MM.1S (cell line): ENCODE data around the gene G2E3.
"Not testable (repeated sequence)": the region's sequence is repeated elsewhere in the genome, so short reads cannot be mapped to it uniquely, and the experiment has no call there.

Source experiments
- DNase-seq: peaks from one replicate; pipeline ENCODE4 v3.0.0-alpha.2; 2015
- H2AFZ ChIP-seq: fragments of 300-600 bp; sonication (generic); 2 replicates; pipeline ENCODE4 v1.6.0; 2016; ENCODE audit warnings: antibody characterized with exemption, low read length
- H3F3A ChIP-seq: fragments of 300-600 bp; sonication (generic); 2 replicates; pipeline ENCODE4 v1.6.1; 2016; ENCODE audit warnings: mild to moderate bottlenecking, antibody characterized with exemption, low read length, moderate library complexity, mixed read lengths; ENCODE audit not compliant: insufficient read depth
- H3K27ac ChIP-seq: fragments of 300-600 bp; sonication (generic); 2 replicates; pipeline ENCODE4 v1.5.1; 2016; ENCODE audit warnings: mild to moderate bottlenecking, low read length
- H3K27me3 ChIP-seq: fragments of 300-600 bp; sonication (generic); replicated peaks from 2 replicates; pipeline ENCODE4 v1.6.0; 2016; ENCODE audit warnings: low read length; ENCODE audit not compliant: insufficient read depth
- H3K36me3 ChIP-seq: fragments of 300-600 bp; sonication (generic); replicated peaks from 2 replicates; pipeline ENCODE4 v1.6.1; 2016; ENCODE audit warnings: mild to moderate bottlenecking, low read length, mixed read lengths; ENCODE audit not compliant: insufficient read depth
- H3K4me1 ChIP-seq: fragments of 300-600 bp; sonication (generic); 2 replicates; pipeline ENCODE4 v1.6.1; 2016; ENCODE audit warnings: low read length, mixed read lengths
- H3K4me2 ChIP-seq: fragments of 300-600 bp; sonication (generic); 2 replicates; pipeline ENCODE4 v1.6.0; 2016; ENCODE audit warnings: low read depth, low read length
- H3K4me3 ChIP-seq: fragments of 300-600 bp; sonication (generic); 2 replicates; pipeline ENCODE4 v1.5.1; 2016; ENCODE audit warnings: low read length, mixed read lengths
- H3K79me2 ChIP-seq: fragments of 300-600 bp; sonication (generic); 2 replicates; pipeline ENCODE4 v1.6.1; 2016; ENCODE audit warnings: mixed run types, low read length, mixed read lengths
- H3K9ac ChIP-seq: fragments of 300-600 bp; sonication (generic); 2 replicates; pipeline ENCODE4 v1.6.1; 2016; ENCODE audit warnings: low read length, mixed read lengths
- H3K9me2 ChIP-seq: fragments of 300-600 bp; sonication (generic); replicated peaks from 2 replicates; pipeline ENCODE4 v1.6.1; 2016; ENCODE audit warnings: mild to moderate bottlenecking, low read length, mixed read lengths; ENCODE audit not compliant: insufficient read depth
- H3K9me3 ChIP-seq: fragments of 300-600 bp; sonication (generic); replicated peaks from 2 replicates; pipeline ENCODE4 v1.6.1; 2016; ENCODE audit warnings: mild to moderate bottlenecking, low read length, mixed read lengths; ENCODE audit not compliant: insufficient read depth
- H4K20me1 ChIP-seq: fragments of 300-600 bp; sonication (generic); 2 replicates; pipeline ENCODE4 v1.6.1; 2016; ENCODE audit warnings: mild to moderate bottlenecking, low read length, moderate library complexity, mixed read lengths; ENCODE audit not compliant: insufficient read depth
- EZH2 ChIP-seq: fragments of 300-600 bp; sonication (generic); optimal IDR thresholded peaks from 2 replicates; pipeline ENCODE3; 2017; ENCODE audit warnings: low read depth, mild to moderate bottlenecking, antibody characterized with exemption, low read length, mixed read lengths
- EZH2phosphoT487 ChIP-seq: fragments of 300-600 bp; sonication (generic); IDR thresholded peaks from 2 replicates; pipeline ENCODE4 v1.6.1; 2018; ENCODE audit warnings: antibody characterized with exemption, low read length
- TF ChIP-seq, protein P1 (sequence below): fragments of 300-600 bp; sonication (generic); IDR thresholded peaks from 2 replicates; pipeline ENCODE4 v1.5.1; 2016; ENCODE audit warnings: antibody characterized with exemption, low read length, mixed read lengths

Gene G2E3

GRCh38 chr14:30541318-30541717 lies 17.6 kb upstream of the G2E3 start:
- no peaks in the 10 kb centered on the region for H3K9me2 ChIP-seq

DNA sequence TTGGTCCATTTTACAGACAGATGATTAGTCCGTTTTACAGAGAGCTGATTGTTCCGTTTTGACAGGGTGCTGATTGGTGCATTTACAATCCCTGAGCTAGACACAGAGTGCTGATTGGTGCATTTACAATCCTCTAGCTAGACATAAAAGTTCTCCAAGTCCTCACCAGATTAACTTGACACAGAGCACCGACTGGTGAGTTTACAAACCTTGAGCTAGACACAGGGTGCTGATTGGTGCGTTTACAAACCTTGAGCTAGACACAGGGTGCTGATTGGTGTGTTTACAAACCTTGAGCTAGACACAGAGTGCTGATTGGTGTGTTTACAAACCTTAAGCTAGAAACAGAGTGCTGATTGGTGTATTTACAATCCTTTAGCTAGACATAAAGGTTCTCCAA lies 12.2 kb upstream of the G2E3 start:
- H3K9me2 ChIP-seq, H3K79me2 ChIP-seq, DNase-seq, H3K4me1 ChIP-seq, H2AFZ ChIP-seq, H3K9ac ChIP-seq, H3K4me2 ChIP-seq, H3K27me3 ChIP-seq, H4K20me1 ChIP-seq, H3K9me3 ChIP-seq, H3F3A ChIP-seq, H3K27ac ChIP-seq, H3K36me3 ChIP-seq, H3K4me3 ChIP-seq: not testable (repeated sequence)

More at GRCh38 chr14:30541318-30541717, 17.6 kb upstream of the G2E3 start:
- H3K9ac ChIP-seq: no peak overlapping the region
- no peak for DNase-seq
- TF ChIP-seq EZH2: no peak
- TF ChIP-seq EZH2phosphoT487: no peak
- TF ChIP-seq, protein P1, sequence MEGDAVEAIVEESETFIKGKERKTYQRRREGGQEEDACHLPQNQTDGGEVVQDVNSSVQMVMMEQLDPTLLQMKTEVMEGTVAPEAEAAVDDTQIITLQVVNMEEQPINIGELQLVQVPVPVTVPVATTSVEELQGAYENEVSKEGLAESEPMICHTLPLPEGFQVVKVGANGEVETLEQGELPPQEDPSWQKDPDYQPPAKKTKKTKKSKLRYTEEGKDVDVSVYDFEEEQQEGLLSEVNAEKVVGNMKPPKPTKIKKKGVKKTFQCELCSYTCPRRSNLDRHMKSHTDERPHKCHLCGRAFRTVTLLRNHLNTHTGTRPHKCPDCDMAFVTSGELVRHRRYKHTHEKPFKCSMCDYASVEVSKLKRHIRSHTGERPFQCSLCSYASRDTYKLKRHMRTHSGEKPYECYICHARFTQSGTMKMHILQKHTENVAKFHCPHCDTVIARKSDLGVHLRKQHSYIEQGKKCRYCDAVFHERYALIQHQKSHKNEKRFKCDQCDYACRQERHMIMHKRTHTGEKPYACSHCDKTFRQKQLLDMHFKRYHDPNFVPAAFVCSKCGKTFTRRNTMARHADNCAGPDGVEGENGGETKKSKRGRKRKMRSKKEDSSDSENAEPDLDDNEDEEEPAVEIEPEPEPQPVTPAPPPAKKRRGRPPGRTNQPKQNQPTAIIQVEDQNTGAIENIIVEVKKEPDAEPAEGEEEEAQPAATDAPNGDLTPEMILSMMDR: no peak
- H3K27ac ChIP-seq: no peak overlapping the region
- H2AFZ ChIP-seq: no peak overlapping the region
- H3K4me1 ChIP-seq: no peaks in the 10 kb centered on the region
- H3K9me3 ChIP-seq: no peaks in the 10 kb centered on the region
- H3K4me3 ChIP-seq: no peak overlapping the region
- H3K79me2 ChIP-seq: no peaks in the 10 kb centered on the region
- H4K20me1 ChIP-seq: no peaks in the 10 kb centered on the region
- no peaks in the 10 kb centered on the region for H3K27me3 ChIP-seq
- no peaks in the 10 kb centered on the region for H3K36me3 ChIP-seq
- no peaks in the 10 kb centered on the region for H3F3A ChIP-seq
- H3K4me2 ChIP-seq: no peak overlapping the region

DNA sequence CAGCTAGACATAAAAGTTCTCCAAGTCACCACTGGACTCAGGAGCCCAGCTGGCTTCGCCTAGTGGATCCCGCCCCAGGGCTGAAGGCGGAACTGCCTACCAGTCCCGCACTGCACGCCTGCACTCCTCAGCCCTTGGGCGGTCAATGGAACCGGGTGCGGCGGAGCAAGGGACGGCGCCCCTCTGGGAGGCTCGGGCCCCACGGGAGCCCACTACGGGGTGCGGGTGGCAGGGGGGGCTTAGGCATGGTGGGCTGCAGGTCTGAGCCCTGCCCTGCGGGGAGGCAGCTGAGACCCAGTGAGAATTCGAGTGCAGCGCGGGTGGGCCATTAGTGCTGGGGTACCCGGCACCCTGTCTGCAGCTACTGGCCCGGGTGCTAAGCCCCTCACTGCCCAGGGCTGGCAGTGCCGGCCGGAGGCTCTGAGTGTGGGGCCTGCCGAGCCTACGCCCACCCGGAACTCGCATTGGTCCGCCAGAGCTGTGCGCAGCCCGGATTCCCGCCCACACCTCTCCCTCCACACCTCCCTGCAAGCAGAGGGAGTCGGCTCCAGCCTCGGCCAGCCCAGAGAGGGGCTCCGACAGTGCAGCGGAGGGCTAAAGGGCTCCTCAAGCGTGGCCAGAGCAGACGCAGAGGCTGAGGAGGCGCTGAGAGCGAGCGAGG lies 11.4 kb upstream of the G2E3 start:
- Histone ChIP-seq H3K4me1 (no peaks in the 10 kb centered on the region), H3F3A (no peaks in the 10 kb centered on the region), H3K9me2 (no peaks in the 10 kb centered on the region), H3K9me3 (no peaks in the 10 kb centered on the region), H3K79me2 (no peaks in the 10 kb centered on the region), H4K20me1 (no peaks in the 10 kb centered on the region), H3K27me3 (no peaks in the 10 kb centered on the region), H3K4me3 (no peak overlapping the region), H3K36me3 (no peaks in the 10 kb centered on the region), H2AFZ (no peak overlapping the region), H3K4me2 (no peak overlapping the region), H3K27ac (no peak overlapping the region), H3K9ac (no peak overlapping the region)
- no peak for DNase-seq
- TF ChIP-seq EZH2phosphoT487 (no peak), EZH2 (no peak)
- TF ChIP-seq, protein P1: no peak

GRCh38 chr14:30550335-30550734 lies 8.6 kb upstream of the G2E3 start:
- DNase-seq: no peak
- Histone ChIP-seq H3K27ac (no peak overlapping the region), H3K36me3 (no peaks in the 10 kb centered on the region), H2AFZ (no peak overlapping the region), H3K9me3 (no peaks in the 10 kb centered on the region), H3K4me1 (no peaks in the 10 kb centered on the region), H3F3A (no peaks in the 10 kb centered on the region), H3K4me2 (no peak overlapping the region), H3K27me3 (no peaks in the 10 kb centered on the region), H4K20me1 (no peaks in the 10 kb centered on the region), H3K9me2 (no peaks in the 10 kb centered on the region), H3K4me3 (no peak overlapping the region), H3K79me2 (no peaks in the 10 kb centered on the region), H3K9ac (no peak overlapping the region)
- TF ChIP-seq, protein P1: no peak
- TF ChIP-seq EZH2 (no peak), EZH2phosphoT487 (no peak)
